Measurements from ENCODE around the gene CAPN14.

CAPN14 gene

DNA sequence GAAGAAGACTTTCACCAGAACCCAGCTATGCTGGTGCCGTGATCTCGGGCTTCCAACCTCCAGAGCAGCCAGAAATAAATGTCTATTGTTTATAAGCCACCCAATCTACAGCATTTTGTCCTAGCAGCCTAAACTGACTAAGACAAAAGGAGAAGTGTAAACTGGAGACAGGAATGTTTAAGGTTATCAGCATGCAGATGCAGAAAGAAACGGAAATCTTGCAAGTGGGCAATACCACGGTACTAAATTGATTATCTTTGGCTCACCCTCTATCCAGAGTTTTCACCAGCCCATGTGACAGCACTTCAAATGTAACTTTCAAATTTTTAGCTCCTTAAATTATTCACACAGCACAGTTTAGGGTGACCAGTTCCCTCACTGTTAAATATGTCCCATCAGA is 5.7 kb upstream of the CAPN14 start:
- no peak for DNase-seq

DNA sequence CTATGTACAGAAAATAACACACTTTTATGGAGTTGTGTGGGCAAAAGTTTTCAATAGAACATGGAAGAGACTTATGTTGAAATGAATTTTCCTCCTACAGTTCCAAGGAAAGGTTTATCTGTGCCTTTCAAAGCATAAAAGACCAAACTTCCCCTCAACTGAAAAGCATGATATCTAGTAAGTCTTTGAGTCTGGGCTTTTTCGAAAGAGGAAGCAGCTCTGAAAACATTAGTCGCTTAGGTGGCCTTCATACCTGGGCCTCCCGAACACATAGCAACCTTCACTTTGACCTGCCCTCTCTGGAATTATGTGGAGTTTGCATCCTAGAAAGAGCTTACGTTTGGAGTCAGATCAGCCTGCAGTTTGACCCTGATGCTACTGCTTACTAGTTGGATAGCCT is 4.8 kb upstream of the CAPN14 start:
- no peak for DNase-seq

DNA sequence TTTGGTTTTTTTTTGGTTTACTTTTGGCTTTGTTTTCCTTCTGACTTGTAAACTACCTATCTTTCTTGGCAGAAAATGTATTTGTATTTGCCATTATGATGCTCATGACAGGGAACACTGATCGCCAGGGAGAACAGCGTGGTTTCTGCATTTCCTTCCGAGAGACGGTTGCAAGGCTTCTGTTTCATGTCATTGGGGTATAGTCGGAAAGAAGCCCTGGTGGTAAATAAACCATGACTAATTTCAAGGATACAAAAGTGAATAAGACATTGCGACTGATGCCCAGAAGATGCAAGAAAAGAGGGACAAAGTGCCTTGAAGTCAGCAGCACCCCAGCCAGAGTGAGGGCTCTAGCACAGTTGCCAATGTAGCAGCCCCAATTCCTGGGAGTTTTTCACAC is 4.2 kb upstream of the CAPN14 start:
- DNase-seq, result no peak

DNA sequence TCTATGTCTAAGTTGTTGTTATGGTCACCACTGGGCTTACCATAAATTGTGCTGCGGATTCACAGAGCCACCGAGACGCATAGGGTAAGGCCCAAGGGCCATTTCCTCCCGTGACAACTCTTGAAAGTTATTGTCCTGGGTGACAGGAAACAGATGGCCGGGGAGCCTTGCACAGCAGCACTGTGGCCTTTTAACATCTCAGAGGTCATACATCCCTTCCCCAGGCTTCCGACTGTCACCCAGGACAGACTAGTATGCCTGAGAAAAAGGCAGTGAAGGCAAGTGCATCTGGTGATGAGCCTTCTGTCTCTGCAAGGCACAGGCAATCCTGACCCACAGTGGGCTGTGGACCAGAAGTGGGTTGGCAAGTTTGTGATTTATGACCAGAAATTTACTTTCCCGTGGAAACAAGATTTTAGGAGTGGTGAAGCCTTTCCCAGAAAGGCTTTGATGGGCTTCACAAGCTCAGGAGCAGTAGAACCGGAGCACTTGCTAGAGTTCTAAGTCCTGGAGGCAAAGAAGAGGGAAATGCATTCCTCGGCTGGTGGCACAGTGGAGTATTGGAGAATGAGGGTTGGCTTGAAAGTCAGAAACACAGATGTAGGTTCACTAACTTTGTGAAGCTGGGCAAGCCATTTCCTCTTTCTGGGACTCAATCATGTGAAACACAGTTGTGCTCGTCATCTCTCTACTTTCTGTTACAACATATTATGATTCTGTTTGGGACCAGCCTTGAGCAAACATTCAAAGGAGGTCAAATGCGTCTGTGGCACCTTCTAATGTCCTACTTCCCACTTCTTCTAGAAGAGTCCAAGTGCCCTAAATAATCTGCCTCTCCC is 2.0 kb upstream of the CAPN14 start:
- no peak for DNase-seq

DNA sequence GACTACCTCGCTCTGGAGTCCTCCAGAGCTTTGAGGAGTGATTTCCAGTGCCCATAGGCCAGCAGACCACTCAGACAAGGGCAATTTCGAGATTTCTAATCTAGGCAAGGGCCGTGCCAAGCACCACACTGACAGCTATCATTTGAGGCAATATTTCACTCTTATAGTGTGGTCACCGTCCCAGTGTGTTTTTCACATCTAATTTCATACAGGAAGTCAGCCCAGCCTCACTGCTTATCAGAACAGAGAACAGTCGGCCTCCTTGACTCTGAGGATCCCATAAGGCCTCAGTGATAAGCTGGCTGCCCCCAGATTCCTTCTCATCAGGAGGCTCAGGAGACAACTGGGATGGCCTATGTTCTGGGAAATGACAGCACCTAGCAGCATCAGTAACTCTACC is 581 bp downstream of the CAPN14 start:
- DNase-seq, result no peak

DNA sequence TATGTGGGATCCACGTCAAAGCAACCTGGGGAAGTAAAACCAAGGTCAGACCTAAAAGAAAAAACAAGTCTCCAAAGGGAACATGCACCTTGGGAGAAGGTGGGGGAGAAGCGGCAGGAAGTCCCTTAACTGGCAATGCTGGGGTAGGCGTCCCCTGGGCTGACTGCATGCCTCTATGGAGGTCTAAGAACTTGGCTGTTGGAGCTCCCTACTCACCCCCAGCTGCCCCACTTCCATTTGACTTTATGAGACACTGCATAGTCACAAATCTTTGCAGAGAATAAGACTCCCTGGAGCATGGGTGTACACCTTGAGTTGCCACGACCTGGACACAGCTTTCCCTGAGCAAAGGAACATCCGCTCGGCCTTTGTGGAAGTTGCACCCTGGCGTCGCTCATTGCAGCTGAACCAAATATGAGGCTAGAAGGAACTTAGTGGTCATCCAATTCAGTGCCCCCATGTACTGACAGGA is 2.8 kb downstream of the CAPN14 start:
- no peak for DNase-seq

DNA sequence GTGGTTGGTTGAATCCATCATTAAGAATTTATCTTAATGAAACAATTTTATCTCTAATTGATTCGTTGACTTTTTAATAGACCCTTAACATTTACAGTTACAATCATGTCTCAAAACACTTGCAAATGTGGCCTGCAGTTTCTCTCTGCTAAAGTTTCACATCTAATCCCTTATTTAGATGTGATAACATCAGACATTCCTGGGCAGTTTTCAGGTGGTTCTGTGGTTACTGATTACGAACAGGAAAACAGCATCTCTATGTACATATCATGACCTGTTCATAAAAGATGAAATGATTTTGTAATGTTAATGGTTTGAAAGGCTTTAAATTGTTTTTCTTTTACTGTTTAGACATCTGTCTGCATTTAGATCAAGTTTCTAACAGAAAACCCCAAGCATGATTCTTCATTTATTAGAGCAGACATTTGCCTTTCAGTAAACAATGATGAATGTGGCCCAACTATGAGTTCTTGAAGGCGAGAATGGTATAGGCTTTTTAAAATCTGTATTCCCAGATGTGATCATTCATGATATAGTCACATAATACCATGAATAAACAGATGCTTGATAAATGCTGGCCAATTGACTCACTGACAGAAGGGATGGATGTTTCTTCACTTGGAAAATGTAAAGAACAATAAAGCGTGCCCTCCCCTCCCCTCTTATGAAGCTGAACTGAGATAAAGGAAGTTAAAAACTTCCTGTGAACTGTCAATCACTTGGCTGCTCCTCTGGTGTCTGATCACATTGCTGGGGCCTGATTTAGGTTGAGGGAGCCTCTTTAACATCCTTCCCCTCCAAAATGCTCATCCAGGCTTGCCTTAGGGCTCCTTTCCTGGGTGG is 3.5 kb downstream of the CAPN14 start:
- no peak for DNase-seq

DNA sequence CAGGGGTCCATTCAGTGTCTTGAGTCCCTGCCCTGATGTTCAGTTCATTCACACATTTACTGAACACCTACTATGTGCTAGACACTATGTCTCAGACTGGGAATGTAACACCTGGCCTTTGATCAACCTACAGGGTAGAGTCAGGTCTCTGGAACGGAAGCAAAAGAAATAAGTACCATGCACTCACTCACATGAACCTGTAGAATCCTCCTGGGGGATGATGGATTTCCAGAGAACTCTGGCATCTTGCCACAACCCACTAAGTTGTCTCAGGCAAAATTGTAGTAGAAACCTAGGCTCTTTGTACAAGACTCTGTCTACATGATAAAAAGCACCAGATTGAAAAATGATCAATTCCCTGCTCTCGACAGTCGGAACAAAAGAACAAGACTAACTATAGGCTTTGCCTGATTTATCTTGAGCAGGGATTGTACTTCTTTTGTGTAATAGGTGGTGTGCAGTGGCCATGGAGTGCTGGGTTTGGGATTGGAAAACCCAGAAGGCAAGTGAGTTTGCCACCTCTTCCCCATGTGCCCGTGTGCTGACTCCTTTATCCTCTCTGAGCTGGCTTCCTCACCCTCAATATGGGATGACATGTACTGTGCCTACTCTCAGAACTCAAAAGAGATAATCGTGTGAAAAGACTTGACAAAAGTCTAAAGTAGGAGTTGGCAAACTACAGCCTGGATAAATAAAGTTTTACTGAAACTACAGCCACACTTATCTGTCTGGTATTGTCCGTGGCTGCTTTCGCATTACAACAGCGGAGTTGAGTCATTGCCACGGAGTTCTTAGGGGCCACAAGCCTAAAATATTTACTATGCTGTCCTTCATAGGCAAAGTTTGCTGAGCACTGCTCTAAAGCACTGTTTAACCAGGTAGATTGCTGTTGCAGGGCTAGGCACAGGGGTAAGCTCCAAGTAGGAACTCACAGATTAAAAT is 4.4 kb downstream of the CAPN14 start:
- DNase-seq, result no peak

DNA sequence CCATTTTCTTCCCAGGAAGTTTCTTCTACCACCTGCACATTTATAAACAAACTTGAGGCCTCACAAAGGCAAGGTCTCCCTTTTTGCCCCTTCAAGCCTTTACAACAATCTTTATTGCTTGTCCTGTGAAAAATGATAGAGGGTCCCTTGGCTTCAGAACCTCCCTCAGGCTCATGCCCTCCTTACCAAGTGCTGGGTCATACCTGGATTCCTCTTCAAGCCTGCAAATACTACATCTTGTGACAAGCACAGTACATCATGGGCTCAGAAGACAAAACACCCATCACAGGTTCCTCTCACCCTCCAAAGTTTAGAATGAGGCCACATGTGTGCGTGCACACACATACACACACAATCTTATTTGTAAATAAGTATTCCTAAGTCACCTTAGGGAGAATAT is 9.1 kb downstream of the CAPN14 start:
- DNase-seq, result no peak

DNA sequence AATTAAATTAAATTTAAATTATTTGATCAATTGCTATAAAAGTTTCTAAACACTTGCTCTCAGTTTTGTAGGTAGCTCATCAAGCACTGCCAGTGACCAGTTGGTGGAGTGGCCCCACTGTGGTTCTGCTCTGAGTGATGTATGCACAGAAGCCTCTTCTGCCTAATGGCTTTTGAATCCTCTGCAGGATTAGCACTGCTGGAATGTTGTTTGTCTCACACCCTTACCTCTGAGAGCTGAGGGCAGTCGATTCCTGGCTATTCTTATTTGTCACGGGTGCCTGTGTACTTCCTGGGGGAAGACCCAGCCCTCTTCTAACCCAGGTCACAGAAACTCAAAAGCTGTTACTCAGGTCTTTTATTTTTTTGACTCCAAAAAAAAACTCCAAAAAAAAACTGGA is 9.5 kb downstream of the CAPN14 start:
- DNase-seq, result no peak

DNA sequence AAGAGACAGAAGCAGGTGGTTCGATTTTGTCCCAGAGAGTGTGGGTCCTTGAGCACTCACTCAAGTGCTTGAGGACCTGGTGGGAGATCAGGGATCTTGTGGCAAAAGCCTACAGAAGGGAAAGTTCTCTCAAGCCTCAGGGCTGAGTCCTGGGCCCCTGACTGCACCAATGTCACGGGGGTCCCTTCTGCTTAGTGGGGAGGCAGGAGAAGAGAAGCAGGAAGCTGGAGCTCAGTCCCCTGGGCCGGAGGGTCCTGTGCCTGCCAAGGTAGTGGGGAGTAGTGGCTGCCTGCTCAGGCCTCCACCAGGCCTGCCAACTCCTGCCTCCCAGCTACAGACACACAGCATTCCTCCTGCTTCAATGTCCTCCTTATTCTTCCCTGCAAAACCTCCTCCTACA is 11.7 kb downstream of the CAPN14 start:
- DNase-seq, result no peak

DNA sequence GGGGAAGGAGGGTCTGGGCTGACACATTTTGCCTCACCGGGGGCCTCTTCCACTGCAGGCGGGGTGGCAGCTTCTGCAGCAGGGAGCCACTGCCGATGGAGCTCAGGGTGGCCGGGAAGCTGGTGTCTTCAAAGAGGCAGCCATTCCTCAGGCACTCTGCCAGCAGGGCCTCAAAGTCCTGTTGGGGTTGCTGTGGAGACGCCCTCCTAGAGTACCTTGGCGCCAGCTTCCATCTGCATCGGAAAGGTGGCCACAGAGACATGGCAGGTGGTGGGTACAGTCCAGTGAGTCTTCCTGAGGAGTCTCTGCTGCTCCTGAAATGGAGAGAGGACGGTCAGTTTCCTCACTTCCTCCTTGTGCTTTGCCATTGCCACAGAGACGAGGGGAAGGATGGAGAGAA is 12.1 kb downstream of the CAPN14 start:
- DNase-seq, result no peak

DNA sequence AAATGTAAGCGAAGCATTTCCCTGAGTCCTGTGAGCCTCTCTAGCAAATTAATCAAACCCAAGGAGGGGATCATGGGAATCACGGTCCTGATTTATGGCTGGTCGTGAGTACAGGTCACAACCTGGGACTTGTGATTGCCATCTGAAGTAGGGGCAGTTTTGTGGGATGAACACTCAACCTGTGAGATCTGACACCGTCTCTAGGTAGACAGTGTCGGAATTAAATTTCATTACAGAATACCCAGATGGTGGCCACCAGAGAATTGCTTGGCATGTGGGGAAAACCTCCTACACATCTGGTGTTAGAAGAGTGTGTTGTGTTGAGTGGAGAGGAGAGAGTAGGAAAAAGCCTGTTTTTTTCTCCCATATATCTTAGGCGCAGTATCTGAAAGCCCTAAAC is 12.5 kb downstream of the CAPN14 start:
- DNase-seq, result no peak

DNA sequence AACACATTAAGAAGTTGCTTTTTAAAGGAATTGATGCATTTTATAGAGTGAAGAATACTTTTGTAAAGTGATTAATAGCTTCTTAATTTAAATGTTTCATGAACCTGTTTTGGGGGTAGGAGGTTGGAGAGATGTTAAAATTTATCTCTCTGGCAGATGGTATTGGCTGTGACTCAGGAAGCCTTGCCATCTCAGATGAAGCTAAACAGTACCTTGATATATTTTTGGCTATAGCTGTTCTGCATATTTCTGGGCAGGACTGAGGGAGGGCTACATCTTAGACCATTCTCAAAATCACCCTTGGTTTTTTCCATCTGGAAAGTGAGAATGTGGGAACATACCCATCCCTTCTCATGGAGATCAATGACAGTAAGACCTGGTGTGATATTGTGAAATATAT is 13.4 kb downstream of the CAPN14 start:
- no peak for DNase-seq

DNA sequence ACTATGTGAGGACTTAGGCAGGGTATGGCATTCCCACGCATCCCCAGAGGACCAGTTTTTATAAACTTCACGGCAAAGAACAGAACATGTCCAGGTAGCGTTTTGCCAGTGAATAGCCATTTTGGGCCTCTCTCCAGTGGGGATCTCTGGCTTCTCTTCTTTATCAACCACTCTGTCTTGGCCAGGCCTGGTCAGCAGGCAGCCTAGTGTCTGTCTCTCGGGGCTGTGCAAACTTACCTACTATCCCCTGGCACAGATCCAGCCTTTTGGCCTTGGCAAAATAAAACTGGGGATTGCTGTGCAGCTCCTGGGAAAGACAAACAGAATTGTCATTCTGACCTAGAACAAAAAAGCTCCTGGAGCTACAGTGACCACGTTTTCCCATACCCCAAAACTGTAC is 14.5 kb downstream of the CAPN14 start:
- DNase-seq, result no peak

DNA sequence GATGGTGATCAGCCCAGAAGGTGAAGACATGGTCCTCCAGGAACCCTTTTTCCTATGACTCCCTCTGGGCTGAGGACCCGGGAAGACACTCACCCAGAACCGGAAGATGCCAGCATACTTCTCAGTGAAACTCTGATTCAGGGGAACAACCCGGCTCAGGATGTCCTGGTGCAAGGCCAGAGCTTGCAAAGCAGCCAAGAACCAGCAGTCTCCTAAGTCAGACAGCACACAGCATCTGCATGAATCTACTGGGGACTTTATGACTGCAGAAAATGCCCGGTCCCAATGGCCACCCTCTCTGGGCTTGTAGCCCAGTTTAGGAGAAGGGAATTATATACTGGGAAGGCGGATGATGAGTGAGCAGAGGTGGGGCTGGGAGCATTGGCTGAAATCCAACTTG is 15.3 kb downstream of the CAPN14 start:
- no peak for DNase-seq

DNA sequence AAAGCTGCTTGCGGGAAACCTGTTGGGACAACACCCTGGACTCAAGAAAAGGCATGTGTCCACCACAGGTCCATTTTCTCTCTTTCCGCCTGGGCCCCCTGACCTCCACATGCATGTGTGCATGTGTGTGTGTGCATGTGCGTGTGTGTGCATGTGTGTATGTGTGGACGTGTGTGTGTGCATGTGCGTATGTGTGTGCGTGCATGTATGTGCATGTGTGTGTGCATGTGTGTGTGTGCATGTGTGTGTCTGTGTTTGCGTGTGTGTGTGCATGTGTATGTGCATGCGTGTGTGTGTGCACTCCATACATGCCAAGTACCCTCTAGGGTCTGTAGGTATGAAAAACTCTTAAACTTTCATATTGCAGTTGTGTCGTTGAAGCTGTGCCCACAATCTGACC is 16.3 kb downstream of the CAPN14 start:
- no peak for DNase-seq

DNA sequence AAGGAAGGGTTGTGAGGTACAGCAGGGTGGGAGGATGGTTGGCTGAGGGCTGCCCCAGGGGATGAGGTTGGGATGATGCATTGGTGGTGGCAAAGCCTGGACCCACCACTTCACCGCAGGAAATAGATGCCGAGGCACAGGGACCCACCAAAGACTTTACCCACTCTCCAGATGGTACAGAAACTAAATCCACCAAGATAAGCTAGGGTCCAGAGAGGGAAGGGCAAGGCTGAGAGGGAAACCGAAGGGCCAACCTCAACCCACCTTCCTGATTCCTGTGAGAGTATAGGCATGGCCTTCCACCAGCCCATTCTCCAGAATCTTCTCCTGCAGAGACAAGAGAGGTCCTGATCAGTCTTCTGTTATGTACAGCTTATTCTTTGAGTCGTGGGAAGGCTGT is 18.1 kb downstream of the CAPN14 start:
- DNase-seq, result no peak

DNA sequence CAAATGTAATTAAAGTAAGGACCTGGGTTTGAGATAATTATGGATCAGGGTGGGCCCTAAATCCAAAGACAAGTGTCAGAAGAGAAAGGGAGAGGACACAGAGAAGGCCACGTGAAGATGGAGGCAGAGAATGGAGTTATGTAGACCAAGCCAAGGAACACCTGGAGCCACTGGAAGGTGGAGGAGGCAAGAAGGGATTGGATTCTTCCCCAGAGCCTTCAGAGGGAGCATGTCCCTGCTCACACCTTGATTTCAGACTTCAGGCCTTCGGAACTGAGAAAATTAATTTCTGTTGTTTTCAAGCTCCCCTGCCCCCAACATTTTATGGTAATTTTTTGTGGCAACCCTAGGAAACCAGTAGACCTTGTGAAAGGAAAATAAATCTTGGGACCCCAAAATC is 19.6 kb downstream of the CAPN14 start:
- DNase-seq, result no peak

DNA sequence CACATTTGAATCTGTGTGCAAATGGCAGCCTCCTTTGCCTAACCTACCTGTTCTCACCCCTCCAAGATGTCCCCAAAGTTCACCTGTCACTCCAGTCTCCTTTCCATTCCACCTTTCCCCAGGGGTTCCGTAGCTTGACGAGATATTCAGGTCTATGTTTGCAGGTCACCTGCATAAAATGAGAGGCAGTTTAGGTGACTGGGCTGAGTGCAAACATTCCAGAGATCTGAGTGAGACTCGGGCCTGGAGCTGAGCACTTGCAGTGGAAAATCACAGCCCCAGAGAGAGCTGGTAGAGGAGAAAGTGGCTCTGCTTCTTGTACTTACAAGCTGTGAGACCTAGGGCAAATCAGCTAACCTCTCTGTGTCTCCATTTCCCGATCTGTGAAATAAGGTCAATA is 20.1 kb downstream of the CAPN14 start:
- DNase-seq, result no peak

DNA sequence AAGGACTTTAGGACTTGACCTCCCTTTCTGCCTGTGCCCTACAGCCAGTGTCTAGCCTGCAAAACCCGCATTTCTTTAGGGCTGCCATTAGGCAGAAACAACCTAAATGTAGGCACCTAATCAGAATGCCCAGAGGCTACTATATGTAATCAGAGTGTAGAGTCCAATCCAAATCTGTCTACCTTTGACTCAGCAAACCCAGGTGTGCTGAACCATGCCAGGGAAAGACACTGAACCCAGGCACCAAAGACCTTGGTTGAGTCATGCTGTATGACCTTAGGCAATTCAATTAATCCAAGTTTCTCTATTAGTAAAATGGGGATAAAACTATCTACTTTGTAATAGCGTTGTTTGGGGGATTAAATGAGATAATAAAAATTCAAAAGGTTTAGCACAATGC is 20.7 kb downstream of the CAPN14 start:
- DNase-seq, result no peak

DNA sequence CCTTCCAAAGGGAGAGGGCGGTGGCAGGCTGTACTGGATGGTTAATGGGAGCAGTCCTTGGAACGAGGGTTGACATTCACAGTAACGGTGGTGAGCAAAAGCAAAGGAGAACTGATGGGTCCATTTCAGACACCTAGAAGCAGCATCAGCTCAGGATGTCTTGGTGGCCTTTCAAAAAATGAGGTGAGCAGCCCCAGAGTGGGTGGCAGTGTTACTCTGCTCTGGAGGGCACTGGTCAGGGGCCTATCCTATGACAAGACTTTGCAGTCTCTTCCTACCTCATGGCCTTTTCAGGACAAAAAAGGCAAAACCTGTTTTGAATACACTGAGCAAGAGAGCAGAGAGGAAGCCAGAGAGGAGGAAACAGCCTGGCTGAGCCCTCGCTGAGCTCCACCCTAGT is 23.5 kb downstream of the CAPN14 start:
- no peak for DNase-seq

DNA sequence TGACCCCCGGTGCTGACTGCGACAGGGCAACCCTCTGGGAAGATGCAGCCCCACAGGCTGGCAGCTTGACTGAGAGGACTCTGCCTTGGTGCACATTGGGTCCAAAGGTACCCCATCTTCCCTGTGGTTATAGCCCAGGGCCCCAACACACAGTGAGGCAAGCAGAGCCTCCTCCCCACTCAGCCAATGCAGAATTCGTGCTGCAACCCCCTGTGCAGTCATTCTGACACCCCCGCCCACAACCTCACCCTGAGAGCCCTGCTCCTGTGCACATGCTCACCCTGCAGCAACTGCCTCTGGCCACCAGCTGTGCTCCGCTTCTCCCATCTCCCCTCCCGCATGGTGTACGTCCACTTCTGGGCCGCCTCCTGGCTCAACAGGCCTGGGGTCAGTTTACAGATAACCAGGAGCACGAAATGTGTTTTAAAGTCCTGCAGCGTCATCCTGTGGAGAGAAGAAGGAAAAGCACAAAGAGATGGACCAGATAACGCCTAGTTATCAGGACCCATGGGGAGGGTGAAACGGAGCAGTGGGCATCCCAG is 24.4 kb downstream of the CAPN14 start:
- DNase-seq, result no peak

Data from CD4-positive, alpha-beta T cell treated with Interleukin-17A for 4 hours (primary cell).